Thyroid gland (tissue), 4 donors: ENCODE data around the gene SRGAP1.

Experiments
- POLR2A ChIP-seq, 2 donors: fragments of 450-650 bp; IDR thresholded peaks; one replicate each; pipeline ENCODE4 v1.6.1; 2017; ENCODE audit warnings: antibody characterized with exemption in 2 of 2, mild to moderate bottlenecking in 2 of 2, moderate library complexity in 1 of 2
- TF ChIP-seq, protein P1 (sequence below), 6 experiments: fragments of 200-600 bp in 3 of 6; fragments of 450-650 bp in 3 of 6; sonication (generic) in 3 of 6; IDR thresholded peaks; one replicate each; pipeline ENCODE4 v1.5.1; 2016 to 2019; ENCODE audit warnings: antibody characterized with exemption in 6 of 6, mild to moderate bottlenecking in 2 of 6, inconsistent platforms in 1 of 6, moderate library complexity in 1 of 6

DNA sequence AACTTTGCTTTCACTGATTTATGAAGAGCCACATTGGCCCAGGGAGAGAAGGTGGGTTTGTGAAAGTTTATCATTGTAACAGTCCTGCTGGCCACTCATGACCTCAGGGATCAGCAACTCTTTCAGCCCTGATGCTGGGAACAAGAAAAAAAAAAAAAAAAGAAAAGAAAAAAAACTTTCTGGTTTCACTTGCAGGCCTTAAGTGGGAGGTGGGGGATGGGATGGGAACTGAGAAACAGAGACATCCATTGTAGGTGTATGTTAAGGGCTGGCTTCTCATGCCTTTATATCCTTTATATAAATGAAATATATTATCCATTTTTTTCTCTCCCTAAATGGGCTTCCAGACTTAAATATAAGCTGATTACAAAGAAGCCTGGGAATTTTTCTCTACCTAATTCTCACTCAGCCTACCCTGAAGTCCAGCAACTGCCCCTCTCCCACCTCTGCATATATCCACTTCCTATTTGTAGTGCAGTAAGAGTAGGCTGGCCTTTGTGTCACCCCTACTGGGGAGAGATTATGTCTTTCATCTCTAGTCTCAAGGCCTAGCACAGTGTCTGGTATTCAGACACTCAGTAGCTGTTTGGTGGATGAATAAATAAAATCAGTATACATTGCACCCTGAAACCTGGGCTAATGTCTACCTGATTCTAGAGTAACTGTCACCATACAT lies 190.5 kb downstream of the SRGAP1 start:
- no peak for TF ChIP-seq POLR2A (IDR thresholded peaks at IDR 0.05)
- TF ChIP-seq, protein P1, sequence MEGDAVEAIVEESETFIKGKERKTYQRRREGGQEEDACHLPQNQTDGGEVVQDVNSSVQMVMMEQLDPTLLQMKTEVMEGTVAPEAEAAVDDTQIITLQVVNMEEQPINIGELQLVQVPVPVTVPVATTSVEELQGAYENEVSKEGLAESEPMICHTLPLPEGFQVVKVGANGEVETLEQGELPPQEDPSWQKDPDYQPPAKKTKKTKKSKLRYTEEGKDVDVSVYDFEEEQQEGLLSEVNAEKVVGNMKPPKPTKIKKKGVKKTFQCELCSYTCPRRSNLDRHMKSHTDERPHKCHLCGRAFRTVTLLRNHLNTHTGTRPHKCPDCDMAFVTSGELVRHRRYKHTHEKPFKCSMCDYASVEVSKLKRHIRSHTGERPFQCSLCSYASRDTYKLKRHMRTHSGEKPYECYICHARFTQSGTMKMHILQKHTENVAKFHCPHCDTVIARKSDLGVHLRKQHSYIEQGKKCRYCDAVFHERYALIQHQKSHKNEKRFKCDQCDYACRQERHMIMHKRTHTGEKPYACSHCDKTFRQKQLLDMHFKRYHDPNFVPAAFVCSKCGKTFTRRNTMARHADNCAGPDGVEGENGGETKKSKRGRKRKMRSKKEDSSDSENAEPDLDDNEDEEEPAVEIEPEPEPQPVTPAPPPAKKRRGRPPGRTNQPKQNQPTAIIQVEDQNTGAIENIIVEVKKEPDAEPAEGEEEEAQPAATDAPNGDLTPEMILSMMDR (IDR thresholded peaks at IDR 0.05) = no peak
